DOHH2 (cell line): ENCODE data around the gene KCNJ15.

Experiments used
- EZH2phosphoT487 ChIP-seq: fragments of 200-600 bp; sonication (generic); IDR thresholded peaks from 2 replicates; pipeline ENCODE4 v1.6.1; 2017; ENCODE audit warnings: borderline replicate concordance, mild to moderate bottlenecking, antibody characterized with exemption, low read length, moderate library complexity, mixed read lengths
- TF ChIP-seq, protein P1 (sequence below): fragments of 200-600 bp; sonication (generic); IDR thresholded peaks from one replicate; pipeline ENCODE4 v1.5.1; 2014; ENCODE audit warnings: antibody characterized with exemption, mild to moderate bottlenecking, low read depth, low read length; ENCODE audit not compliant: poor library complexity, severe bottlenecking

DNA sequence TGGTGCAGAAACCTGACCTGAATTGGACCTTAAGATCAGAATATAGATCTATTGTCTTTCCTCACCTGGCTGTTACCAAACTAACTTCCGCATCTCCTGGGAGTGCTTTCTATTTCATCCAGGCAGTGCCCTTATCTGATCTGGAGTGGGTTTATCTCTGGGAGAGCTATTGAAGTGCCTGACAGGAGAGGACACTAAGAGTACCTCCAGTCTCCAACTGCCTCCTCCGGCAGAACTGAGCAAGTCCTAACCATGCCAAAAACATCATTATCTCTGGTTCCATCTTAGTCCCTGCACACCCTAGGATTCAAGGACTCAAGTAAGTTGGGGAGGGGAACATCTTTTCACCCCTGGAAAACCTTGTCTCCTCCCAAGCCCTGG is 12.4 kb upstream of the KCNJ15 start:
- TF ChIP-seq, protein P1, sequence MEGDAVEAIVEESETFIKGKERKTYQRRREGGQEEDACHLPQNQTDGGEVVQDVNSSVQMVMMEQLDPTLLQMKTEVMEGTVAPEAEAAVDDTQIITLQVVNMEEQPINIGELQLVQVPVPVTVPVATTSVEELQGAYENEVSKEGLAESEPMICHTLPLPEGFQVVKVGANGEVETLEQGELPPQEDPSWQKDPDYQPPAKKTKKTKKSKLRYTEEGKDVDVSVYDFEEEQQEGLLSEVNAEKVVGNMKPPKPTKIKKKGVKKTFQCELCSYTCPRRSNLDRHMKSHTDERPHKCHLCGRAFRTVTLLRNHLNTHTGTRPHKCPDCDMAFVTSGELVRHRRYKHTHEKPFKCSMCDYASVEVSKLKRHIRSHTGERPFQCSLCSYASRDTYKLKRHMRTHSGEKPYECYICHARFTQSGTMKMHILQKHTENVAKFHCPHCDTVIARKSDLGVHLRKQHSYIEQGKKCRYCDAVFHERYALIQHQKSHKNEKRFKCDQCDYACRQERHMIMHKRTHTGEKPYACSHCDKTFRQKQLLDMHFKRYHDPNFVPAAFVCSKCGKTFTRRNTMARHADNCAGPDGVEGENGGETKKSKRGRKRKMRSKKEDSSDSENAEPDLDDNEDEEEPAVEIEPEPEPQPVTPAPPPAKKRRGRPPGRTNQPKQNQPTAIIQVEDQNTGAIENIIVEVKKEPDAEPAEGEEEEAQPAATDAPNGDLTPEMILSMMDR, result no peak
- no peak for TF ChIP-seq EZH2phosphoT487
